HG03558 (cell line): ENCODE results near the gene LCORL.

Source experiments
- ATAC-seq: cut with Tn5 transposase; IDR thresholded peaks from one replicate; pipeline ENCODE4 v1.9.1; 2021; ENCODE audit warnings: moderate number of reproducible peaks; ENCODE audit not compliant: unreplicated experiment; ENCODE audit errors: extremely low read depth

LCORL gene

GRCh38 chr4:17794730-17795129 is 226.8 kb downstream of the LCORL start:
- ATAC-seq: no peak
